ENCODE results near the gene MACROH2A1.

The MACROH2A1 gene

GRCh38 chr5:135324897-135325650 lies 74.0 kb downstream of the MACROH2A1 start:
- peak overlapping the region; percentile 76 for H3K27ac ChIP-seq
- TF ChIP-seq ZFX (IDR thresholded peaks at IDR 0.05), result no peak

GRCh38 chr5:135324160-135324559 lies 74.9 kb downstream of the MACROH2A1 start:
- peak overlapping the region; percentile 76 for H3K27ac ChIP-seq
- TF ChIP-seq CTCF (conservative IDR thresholded peaks at IDR 0.05) (no peak), ZFX (IDR thresholded peaks at IDR 0.05) (no peak)

GRCh38 chr5:135323701-135324132 lies 75.3 kb downstream of the MACROH2A1 start:
- H3K27ac ChIP-seq, result peak overlapping the region; percentile 76

GRCh38 chr5:135323227-135323626 lies 75.8 kb downstream of the MACROH2A1 start:
- H3K27ac ChIP-seq, result peak overlapping the region; percentile 76
- TF ChIP-seq ZFX (IDR thresholded peaks at IDR 0.05) (no peak), CTCF (conservative IDR thresholded peaks at IDR 0.05) (no peak)

More at GRCh38 chr5:135323701-135324132, 75.3 kb downstream of the MACROH2A1 start:
- TF ChIP-seq CTCF (conservative IDR thresholded peaks at IDR 0.05) (no peak), ZFX (IDR thresholded peaks at IDR 0.05) (no peak)

GRCh38 chr5:135322744-135323143 lies 76.3 kb downstream of the MACROH2A1 start:
- peak overlapping the region; percentile 76; the same call in 1 of the 2 replicates for H3K27ac ChIP-seq
- TF ChIP-seq CTCF (conservative IDR thresholded peaks at IDR 0.05), result no peak
- TF ChIP-seq ZFX (IDR thresholded peaks at IDR 0.05), result no peak

GRCh38 chr5:135322271-135322670 lies 76.8 kb downstream of the MACROH2A1 start:
- TF ChIP-seq ZFX (IDR thresholded peaks at IDR 0.05) (no peak), CTCF (conservative IDR thresholded peaks at IDR 0.05) (no peak)
- no peak overlapping the region for H3K27ac ChIP-seq

GRCh38 chr5:135320718-135321484 lies 78.1 kb downstream of the MACROH2A1 start:
- no peak overlapping the region for H3K27ac ChIP-seq
- TF ChIP-seq CTCF (conservative IDR thresholded peaks at IDR 0.05), result no peak
- no peak for TF ChIP-seq ZFX (IDR thresholded peaks at IDR 0.05)
